GM18519 (cell line): ENCODE data around the gene CHD6.
"Not testable (repeated sequence)": the region's sequence is repeated elsewhere in the genome, so short reads cannot be mapped to it uniquely, and the experiment has no call there.

ENCODE experiments used
- ATAC-seq: cut with Tn5 transposase; IDR thresholded peaks from one replicate; pipeline ENCODE4 v1.9.1; 2021; ENCODE audit warnings: mild to moderate bottlenecking, moderate library complexity; ENCODE audit not compliant: unreplicated experiment, low FRiP score

CHD6 gene

DNA sequence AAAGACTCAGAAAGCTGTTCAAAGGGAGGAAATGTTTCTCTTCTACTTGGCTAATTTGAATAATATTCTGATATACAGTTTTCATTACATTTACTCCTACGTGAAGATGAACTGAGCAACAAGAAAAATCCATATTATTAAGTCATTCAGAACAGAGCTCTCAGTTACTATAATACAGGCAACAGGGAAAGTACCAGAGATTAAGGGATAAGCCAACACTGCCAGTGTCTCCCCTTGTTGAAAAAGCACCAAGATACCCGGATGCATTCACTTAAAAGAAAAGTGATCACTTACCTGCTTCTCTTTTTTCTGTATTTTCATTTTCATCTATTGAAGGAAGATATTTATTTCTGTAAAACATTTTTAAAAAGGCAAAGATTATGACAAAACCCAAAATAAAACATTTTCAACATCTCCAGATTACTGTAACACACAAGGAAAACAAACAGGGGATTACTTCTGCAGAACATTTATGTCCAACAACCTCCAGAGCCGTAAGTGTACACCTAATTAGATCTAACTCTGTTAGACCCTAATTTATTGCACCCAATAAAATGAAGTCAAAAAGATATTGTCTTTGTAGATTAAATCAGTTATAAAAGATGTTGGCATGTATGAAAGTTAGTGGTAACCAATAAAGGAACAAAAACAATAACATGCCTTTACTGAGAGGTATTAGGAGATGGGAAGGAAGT, 67.0 kb downstream of the CHD6 start:
- ATAC-seq: no peak

DNA sequence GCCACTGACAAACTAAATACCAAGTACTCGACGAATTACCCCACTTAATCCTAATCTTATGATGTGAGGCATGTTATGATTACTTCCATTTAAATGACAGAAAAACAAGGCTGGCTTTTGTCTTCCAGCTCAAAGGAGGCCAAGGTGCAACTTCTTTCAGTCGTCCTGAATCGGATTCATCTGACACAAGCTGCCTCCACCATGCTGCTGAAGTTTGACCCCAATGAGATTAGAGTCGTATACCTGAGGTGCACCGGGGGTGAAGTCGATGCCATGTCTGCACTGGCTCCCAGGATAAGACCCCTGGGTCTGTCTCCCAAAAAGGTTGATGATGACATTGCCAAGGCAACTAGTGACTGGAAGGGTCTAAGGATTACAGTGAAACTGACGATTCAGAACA, 71.0 kb downstream of the CHD6 start:
- ATAC-seq: no peak

DNA sequence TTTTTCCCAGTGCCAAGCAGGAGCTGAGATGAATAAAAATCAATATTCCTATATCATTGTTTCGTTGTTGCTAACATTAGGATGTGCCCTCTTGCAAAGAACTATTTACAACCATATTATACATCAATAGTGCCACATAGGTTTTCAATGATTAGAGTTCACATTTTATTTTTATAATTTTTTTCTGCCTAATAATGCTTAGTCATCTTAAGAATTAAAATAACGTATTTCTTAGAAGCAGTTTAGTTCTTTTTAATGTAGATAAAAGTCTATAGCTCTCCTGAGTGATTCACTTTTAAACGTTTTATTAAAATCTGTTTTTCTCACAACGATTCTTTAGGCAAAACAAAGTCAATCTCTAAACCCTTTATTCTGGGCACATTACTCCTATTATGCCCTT, 71.6 kb downstream of the CHD6 start:
- ATAC-seq: no peak

DNA sequence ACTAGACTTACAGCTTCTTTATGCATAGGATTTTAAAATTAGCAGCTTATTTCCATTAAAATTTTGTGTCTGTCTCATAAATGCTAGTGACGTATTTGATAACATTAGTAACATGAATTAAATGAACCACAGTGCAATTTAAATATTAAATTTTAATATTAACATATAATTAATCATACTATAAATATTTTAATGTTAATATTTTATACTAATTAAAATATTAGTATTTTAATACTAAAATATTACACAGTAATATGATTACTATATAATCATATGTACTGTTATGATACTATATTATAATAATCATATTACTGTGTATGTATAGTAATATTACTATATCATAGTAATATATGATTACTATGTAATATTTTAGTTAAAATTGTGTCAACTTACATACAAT, 73.7 kb downstream of the CHD6 start:
- no peak for ATAC-seq

DNA sequence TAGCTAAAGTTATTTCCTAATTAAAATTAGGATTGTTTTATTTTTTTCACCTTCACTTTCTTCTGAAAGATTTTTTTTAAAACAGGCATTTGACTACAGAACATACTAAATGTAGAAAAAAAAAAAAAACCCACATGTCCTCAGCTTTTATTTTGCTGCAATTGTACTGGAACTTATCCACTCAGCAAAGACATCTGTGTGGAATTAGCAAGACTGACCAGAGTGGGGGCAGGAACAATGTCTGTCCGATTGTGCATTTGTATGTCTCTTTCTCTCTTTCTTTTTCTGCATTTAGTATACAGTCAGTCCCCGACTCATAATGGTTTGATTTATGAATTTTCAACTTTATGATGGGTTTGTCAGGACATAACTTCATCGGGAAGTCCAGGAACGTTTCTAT, 77.3 kb downstream of the CHD6 start:
- no peak for ATAC-seq

DNA sequence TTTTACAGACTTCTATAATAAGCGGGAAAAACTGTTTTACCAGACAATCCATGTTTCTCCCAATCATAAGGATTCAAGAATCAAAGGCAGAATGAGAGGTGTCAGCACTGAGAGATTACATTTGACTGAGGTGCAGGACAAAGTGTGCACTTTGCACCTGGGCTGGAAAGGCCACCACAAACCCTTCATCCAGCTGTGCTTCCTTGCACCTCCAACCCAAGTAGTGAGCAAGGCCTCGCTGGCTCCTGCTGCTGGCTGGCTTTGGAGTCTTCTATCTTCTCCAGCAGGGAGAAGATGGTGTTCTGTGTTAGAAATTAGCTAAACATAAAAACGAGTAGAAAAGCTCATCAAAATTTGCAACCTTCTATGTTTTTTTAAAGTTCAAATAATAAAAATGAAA, 77.7 kb downstream of the CHD6 start:
- ATAC-seq: no peak

DNA sequence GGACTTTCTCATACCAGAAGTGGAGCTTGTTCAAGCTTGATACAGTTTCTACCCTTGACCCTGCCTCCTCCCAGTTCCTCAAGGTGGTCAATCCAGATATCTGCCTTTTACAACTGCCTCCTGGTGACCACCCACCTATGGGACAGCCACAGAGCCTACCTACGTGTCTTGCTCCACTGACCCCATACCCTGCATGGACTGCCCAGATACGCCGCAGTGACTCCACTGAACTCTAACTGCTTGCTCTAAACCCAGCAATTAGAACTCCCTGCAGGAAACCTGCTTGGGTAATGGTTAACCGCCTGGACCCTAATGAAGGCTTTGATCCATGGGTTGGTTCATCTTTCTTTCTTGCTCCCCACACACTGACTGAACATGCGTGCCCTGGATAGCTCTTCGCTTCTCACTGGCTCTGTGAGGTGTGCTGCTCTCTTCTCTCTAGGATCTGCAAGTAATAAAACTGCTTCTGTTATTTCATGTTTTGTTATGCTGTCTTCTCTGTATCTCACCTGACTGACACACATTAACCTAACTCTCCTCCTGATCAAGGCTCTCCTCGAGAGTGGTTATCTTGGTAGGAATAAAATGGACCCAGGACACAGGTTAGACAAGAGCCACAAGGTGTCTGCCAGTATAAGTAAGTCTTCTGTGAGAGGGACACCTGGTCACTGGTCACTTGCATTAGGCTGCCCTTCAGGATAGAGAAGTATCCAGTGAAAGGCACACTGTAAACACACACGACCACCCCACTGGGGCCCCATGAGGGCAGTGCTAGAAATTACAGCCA, 79.2 kb downstream of the CHD6 start:
- no peak for ATAC-seq

DNA sequence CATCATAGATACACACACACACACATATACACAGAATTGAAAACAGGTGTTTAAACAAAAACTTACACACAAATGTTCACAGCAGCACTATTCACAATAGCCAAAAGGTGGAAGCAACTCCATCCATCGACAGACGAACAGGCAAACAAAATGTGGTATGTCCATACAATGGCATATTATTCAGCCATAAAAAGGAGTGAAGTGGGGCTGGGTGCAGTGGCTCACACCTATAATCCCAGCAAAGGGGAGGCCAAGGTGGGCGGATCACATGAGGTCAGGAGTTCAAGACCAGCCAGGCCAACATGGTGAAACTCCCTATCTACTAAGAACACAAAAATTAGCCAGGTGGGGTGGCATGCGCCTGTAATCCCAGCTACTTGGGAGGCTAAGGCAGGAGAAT, 80.3 kb downstream of the CHD6 start:
- ATAC-seq: no peak

DNA sequence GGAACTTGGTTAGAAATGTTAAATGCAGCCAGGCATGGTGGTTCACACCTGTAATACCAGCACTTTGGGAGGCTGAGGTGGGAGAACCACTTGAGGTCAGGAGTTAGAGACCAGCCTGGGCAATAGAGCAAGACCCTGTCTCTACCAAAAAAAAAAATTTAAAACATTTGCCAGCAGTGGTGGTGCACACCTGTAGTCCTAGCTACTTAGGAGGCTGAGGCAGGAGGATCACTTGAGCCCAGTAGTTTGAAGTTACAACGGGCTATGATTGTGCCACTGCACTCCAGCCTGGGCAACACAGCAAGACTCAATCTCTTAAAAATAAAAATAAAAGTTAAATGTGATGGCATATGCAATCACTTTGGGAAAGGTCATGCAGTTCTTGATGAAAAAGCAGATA, 82.6 kb downstream of the CHD6 start:
- ATAC-seq: not testable (repeated sequence)

DNA sequence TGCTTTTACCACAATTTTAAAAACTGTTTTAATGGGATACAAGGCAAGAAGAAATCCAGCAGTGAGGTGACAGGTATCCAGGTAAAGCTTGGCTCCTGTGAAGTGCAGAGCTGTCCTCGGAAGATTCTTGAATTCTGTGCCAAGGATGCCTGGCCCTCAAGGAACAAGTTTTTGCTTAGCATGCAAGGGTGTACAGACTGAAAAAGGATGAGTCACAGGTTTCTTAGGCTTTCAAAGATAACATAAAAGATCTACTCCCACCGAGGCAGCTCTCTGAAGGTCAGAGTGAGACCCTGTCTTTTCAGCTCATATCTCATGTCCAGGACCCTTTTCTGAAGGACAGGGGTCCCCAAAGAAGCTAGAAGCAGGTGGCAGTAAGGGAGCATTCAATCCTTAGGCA, 83.3 kb downstream of the CHD6 start:
- ATAC-seq: no peak

DNA sequence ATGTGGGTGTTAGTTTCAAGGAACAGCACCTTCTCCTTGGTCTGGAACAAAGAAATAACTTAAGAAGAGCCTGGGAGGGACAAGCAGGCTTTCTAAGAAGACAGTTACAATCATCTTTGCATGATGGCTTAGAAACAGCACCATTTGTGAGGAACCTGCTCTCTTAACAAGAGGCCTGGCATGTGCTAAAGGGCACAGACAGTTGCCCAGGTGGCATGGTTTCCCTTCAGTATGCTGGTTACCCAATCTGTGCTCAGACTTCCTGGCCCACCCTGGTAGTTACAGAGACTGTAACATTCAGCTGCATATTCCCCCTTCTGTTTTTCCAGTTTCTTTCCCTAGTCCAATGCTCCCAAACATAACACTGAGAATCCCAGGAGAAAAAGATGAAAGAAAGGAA, 84.0 kb downstream of the CHD6 start:
- no peak for ATAC-seq

DNA sequence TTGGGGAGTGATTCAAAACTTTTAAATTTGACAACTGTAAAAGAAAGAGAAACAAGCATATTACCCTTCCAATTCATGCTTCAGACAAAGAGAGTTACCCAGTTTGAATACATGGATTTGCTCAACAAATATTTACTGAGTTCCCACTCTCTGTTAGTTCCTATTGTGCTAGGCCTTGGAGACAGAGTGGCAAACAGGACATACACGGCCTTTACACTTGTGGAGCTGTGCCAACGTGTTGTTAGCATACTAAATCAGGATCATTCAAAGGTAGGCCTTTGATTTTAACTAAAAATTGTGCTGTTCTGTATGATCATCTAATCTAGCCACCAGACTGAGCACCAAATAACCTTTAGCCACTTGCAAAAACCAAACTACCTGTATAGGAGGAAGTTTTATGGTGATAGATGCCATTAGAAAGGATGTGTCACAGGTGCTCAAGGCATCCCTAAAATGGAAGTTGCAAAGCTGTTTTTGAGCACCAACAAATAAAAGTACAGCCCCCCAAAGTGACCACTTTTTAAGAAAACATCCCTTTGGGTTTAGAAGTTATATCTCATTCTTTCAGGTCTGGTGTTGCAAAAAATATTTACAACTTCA, 84.5 kb downstream of the CHD6 start:
- no peak for ATAC-seq

DNA sequence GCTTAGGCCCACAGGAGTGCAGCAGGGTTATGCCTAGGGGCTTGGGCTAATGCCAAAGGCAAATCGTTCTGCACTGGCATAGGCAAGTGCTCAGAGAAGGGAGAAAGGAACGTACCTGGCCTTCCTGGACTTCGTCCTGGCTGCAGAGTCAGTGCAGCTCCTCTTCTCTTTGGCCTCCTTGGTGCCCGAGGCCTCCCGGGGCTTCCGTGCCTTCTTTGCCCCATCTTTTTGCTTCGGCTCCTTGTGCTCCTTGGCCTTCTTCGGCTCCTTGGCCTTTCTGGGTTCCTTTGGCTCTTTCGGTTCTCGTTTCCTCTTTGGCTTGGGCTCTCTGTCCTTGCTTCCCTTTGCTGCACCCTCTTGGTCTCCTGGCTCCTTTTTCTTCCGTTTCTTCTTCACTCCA, 85.2 kb downstream of the CHD6 start:
- ATAC-seq: no peak

DNA sequence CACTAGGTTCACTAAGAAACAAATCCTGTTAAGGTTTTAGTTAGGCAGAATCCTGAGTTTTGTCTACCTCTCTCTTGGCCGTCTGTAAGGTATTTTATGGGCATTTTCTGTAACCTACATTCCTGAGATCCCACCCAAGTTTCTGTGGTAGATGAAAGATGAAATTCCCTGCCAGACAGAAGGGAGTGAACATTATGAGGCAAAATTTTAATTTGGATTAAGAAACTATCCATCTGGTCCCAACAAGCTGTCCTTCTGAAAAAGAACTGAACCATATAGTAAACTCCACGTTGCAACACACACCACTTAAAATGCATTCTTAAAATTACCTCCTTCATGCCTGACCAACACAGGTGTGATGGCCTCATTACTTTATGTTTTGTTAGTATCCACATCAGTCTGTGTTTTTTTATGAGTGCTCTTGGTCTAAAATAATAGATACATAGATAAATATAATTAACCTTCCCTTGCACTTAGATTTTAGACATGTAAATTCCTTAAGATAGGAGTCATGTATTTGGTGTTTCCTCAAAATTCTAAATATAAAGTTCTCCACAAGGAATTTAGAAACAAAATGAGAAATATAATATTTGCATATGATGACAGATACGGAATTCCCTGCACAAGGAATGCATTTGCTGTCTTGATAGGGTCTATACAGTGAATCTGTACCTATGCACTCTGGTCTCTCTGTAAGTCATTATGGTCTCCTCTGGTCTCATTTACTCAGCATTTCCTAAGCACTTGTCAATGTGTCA, 86.5 kb downstream of the CHD6 start:
- ATAC-seq: no peak

DNA sequence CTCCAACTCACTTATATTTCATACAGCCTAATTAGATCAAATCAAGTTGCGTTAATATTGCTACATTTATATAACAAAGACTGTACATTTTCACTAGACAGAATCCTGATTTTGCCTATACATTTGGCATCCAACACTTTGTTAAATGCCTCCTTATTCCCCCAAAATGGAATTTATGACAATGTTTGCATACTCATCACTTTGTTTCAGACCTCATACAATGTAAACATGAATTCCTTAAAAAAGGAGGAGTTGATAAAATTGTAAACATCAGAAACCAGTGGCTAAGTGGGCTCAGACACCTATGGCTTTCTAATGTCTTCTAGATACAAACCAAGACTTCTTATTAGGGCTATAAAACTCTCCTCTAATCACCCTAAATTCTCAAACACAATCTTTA, 87.3 kb downstream of the CHD6 start:
- ATAC-seq: no peak

DNA sequence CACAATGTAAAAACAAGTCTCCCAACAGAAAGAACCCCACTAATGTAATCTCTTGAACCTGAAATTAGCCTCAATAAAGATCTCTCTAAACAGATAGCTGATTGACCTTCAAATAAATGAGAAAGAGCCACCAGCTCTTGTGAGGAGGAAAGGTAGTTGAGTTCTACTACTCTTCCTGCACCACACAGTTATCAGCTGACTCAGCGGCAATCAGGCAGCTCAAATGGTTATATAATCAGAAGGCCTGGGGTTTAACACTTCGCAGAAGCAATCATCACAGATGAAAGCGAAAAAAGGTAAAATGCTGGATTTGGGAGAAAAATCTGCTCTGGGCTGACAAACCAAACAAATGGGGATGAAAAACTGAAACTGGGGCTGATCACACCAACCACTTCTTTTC, 91.8 kb downstream of the CHD6 start:
- no peak for ATAC-seq

DNA sequence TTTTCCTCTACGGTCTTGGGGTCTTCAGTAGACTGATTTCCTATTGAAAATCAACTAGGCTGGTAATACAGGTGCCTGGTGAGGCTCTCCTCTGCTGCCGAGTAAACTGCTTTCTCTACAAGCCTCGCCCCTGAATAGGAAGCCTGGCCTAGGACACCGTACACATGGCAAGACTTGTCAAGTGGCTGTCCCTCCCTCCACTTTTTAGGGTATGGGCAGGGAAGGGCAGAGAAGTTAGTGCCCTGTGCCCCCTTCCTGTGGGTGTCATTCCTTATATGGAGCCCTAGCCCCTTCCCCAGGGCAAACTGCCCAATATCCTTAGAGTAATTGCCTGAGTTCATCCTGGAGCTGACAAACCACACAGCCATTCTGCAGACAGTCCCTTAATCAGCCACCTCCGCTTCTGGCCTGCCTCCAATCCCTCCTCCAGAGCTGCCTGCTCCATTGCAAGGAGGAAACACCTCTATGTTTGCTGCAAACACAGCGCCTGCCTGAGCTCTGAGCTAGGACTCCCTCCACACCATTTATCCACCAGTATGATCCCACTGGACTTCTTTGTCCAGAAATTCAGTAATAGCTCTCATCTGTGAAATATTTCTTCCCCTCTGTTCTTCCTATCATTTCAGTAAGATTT, 93.1 kb downstream of the CHD6 start:
- ATAC-seq: no peak

DNA sequence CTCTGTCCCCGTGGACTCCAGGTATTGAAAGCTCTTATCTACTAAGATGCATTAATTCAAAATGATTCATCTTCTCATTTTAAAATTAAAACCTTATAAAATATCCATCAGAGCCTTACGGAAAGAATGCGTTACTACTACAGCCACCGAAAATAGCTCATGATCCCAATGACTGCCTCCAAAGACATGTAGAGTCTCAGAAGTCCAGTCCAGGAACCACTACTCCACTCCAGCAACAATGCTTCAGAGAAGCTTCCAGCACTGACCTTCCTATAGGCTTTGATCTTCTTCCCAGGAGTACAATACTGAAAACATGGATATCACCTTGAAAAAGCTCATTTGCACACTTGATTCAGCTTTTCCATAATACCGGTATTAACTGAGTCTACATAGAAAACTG, 94.3 kb downstream of the CHD6 start:
- ATAC-seq: no peak

DNA sequence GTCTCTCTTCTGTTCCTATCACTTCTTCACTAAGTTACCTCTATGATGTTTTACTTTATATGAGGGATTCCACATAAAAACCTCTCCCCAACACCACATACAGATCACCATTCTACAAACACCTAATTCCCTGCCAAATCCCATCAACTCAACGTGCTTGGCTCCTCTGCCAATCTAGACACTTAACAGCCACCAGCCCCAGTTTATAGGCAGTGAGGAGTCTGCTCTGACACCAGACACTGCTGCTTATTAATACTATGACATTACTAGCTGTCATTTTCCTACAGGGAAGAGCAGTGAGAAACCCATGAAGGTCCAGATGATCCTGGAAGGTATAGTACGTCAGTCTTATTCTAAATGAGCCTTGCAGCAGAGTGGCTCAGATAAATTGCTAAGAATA, 104.3 kb downstream of the CHD6 start:
- ATAC-seq: no peak

DNA sequence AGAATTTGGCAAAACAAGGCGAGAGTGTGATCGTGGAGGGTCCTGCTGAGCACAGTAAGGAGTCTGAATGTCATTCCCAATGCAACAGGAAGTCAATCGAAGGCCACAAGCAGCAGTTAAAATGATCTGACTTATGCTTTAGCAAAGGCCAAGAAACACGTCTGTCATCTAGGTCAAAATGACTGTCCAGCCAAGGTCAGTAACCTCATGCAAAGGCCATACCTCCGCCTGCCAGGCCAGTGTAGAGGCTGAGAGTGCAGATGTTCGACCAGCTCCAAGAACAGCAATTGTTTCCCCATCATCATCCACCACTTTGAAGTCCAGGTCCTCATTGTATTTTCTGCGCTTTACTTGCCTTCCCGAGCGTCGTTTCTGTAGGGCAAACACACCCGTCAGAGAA, 105.6 kb downstream of the CHD6 start:
- no peak for ATAC-seq
